Common myeloid progenitor, CD34-positive (primary cell): ENCODE measurements around the gene CNN1.

Source experiments
- CTCF ChIA-PET: fragments of 350-600 bp; sonication (Branson Sonifier 250); formaldehyde crosslinking; loops from one replicate; lab custom pipeline; 2021; ENCODE audit warnings: antibody characterized with exemption; lab: Charles Lee
- POLR2A ChIA-PET: fragments of 350-600 bp; sonication (Branson Sonifier 250); formaldehyde crosslinking; loops from one replicate; lab custom pipeline; 2021; ENCODE audit warnings: antibody characterized with exemption; lab: Charles Lee
- DNase-seq, 3 donors: peaks; one replicate each; pipeline versions ENCODE4 v3.0.0 to v3.0.0-alpha.2; 2013
- H3K27ac ChIP-seq, 2 experiments: 1 replicate in 1 of 2; 2 replicates in 1 of 2; pipeline ENCODE4 v1.7.0; 2013; ENCODE audit warnings: inconsistent platforms in 2 of 2, low read length in 2 of 2, mild to moderate bottlenecking in 2 of 2, low read depth in 1 of 2, moderate library complexity in 1 of 2; ENCODE audit not compliant: severe bottlenecking in 2 of 2, insufficient read depth in 1 of 2, poor library complexity in 1 of 2
- H3K27me3 ChIP-seq, 5 experiments: replicated peaks in 2 of 5; 1 replicate in 3 of 5; 2 replicates in 2 of 5; pipeline versions ENCODE4 v1.6.1 to v1.7.0; 2013; ENCODE audit warnings: low read length in 4 of 5, mild to moderate bottlenecking in 2 of 5, moderate library complexity in 2 of 5, inconsistent platforms in 1 of 5; ENCODE audit not compliant: insufficient read depth in 5 of 5, control insufficient read depth in 4 of 5
- H3K36me3 ChIP-seq, 4 experiments: 1 replicate in 2 of 4; 2 replicates in 2 of 4; pipeline versions ENCODE4 v1.6.1 to v1.7.0; 2013; ENCODE audit warnings: low read length in 3 of 4, control low read depth in 1 of 4, mild to moderate bottlenecking in 1 of 4; ENCODE audit not compliant: control insufficient read depth in 4 of 4, insufficient read depth in 4 of 4
- H3K4me1 ChIP-seq, 4 experiments: 1 replicate in 3 of 4; 2 replicates in 1 of 4; pipeline versions ENCODE4 v1.6.1 to v1.7.1; 2013; ENCODE audit warnings: low read length in 3 of 4, mild to moderate bottlenecking in 3 of 4, control low read depth in 1 of 4, inconsistent platforms in 1 of 4, moderate library complexity in 1 of 4; ENCODE audit not compliant: control insufficient read depth in 4 of 4, insufficient read depth in 4 of 4; ENCODE audit errors: control extremely low read depth in 1 of 4
- H3K4me3 ChIP-seq, 7 experiments: 1 replicate in 4 of 7; 2 replicates in 3 of 7; pipeline versions ENCODE4 v1.5.1 to v1.7.0; 2013; ENCODE audit warnings: mild to moderate bottlenecking in 7 of 7, low read length in 6 of 7, moderate library complexity in 6 of 7, inconsistent platforms in 2 of 7, low read depth in 2 of 7, control low read depth in 1 of 7; ENCODE audit not compliant: insufficient read depth in 4 of 7, control insufficient read depth in 1 of 7; ENCODE audit errors: extremely low read depth in 1 of 7
- H3K9me3 ChIP-seq, 5 experiments: 1 replicate in 4 of 5; 2 replicates in 1 of 5; pipeline versions ENCODE4 v1.6.1 to v1.7.1; 2013; ENCODE audit warnings: low read length in 4 of 5, mild to moderate bottlenecking in 2 of 5, inconsistent platforms in 1 of 5, low read depth in 1 of 5, moderate library complexity in 1 of 5; ENCODE audit not compliant: control insufficient read depth in 4 of 5, insufficient read depth in 2 of 5; ENCODE audit errors: control extremely low read depth in 1 of 5
- WGBS: methylation state at CpG from one replicate; pipeline ENCODE4 v1.1.5; 2013; ENCODE audit not compliant: insufficient coverage; 5-methylcytosine and 5-hydroxymethylcytosine counted together

CNN1 gene

GRCh38 chr19:11576227-11576626, 37.6 kb downstream of the CNN1 start:
- no peak for DNase-seq
- no peak overlapping the region for H3K27ac ChIP-seq
- ChIA-PET POLR2A (interaction anchor here (0.6 kb wide), 1 partner anchor 9 kb away, joined by 3 read pairs; no protein-coding TSS in a partner anchor), CTCF (no interaction called here)
- no peaks in the 10 kb centered on the region for H3K27me3 ChIP-seq
- peaks cover 4 to 41% (median 32%) of the 10 kb centered on the region in 4 experiments for H3K4me1 ChIP-seq
- H3K4me3 ChIP-seq, result no peak overlapping the region
- peaks cover 0 to 2% (median 0%) of the 10 kb centered on the region in 4 experiments for H3K36me3 ChIP-seq
- whole genome bisulfite sequencing, result 99% methylated on average over 15 of the region's 15 CpGs
- H3K9me3 ChIP-seq, result no peaks in the 10 kb centered on the region

GRCh38 chr19:11577451-11578257, 39.0 kb downstream of the CNN1 start, which contains the start of gene ACP5:
TSS of gene ACP5 (minus strand) at chr19:11577645. CDS start at chr19:11577317, 328 bp downstream.
- CTCF ChIA-PET, result interaction anchor here (1.1 to 2.8 kb wide), 3 partner anchors 9 to 17 kb away, joined by 3 to 21 read pairs (median 8); no protein-coding TSS in a partner anchor

GRCh38 chr19:11578258-11579142, 39.8 kb downstream of the CNN1 start:
- Histone ChIP-seq H3K9me3 (no peaks in the 10 kb centered on the region), H3K4me1 (peaks cover 8 to 50% (median 43%) of the 10 kb centered on the region in 4 experiments), H3K36me3 (peaks cover 0 to 2% (median 0%) of the 10 kb centered on the region in 4 experiments), H3K27me3 (no peaks in the 10 kb centered on the region), H3K27ac (no peak overlapping the region), H3K4me3 (peak overlapping the region; percentile 4 to 68 (median 30))
- peak; percentile 25 to 81 (median 71) for DNase-seq
- POLR2A ChIA-PET, result interaction anchor here (1.2 to 1.5 kb wide), 4 partner anchors 9 to 189 kb away, joined by 3 to 9 read pairs (median 6); partner anchors contain the start of gene ELOF1
- WGBS, result 3% methylated on average over 48 of the region's 62 CpGs
- CTCF ChIA-PET, result interaction anchor here (1.1 to 2.8 kb wide), 3 partner anchors 9 to 18 kb away, joined by 3 to 21 read pairs (median 8); no protein-coding TSS in a partner anchor

More at GRCh38 chr19:11577451-11578257, 39.0 kb downstream of the CNN1 start, which contains the start of gene ACP5:
- no peaks in the 10 kb centered on the region for H3K27me3 ChIP-seq
- no peak for DNase-seq
- POLR2A ChIA-PET, result interaction anchor here (1.2 to 1.5 kb wide), 4 partner anchors 8 to 190 kb away, joined by 3 to 9 read pairs (median 6); partner anchors contain the start of gene ELOF1
- H3K27ac ChIP-seq, result no peak within 1 kb of the TSS
- H3K9me3 ChIP-seq, result no peaks in the 10 kb centered on the region
- peaks cover 4 to 48% (median 41%) of the 10 kb centered on the region in 4 experiments for H3K4me1 ChIP-seq
- H3K4me3 ChIP-seq, result peak within 1 kb of the TSS; percentile 4 to 68 (median 30)
- WGBS, result 99% methylated on average over 9 of the region's 18 CpGs
- H3K36me3 ChIP-seq, result peaks cover 0 to 2% (median 0%) of the 10 kb centered on the region in 4 experiments

- CTCF ChIA-PET, result interaction anchor here (0.9 to 2.8 kb wide), 5 partner anchors 11 to 38 kb away, joined by 3 to 21 read pairs (median 5); no protein-coding TSS in a partner anchor
- peak in 2 of 3 donors; percentile 42 to 60 for DNase-seq
These were observed 41.5 kb downstream of the CNN1 start for GRCh38 chr19:11580116-11580515.

GRCh38 chr19:11581740-11582139, 43.1 kb downstream of the CNN1 start:
- ChIA-PET CTCF (interaction anchor here (1.2 to 1.7 kb wide), 5 partner anchors 9 to 37 kb away, joined by 3 to 5 read pairs (median 4); no protein-coding TSS in a partner anchor), POLR2A (no interaction called here)
- peaks cover 8 to 73% (median 52%) of the 10 kb centered on the region in 4 experiments for H3K4me1 ChIP-seq
- WGBS, result no CpG with 5 or more reads among the region's 3 CpGs
- peak overlapping the region in 2 of 7 experiments; percentile 1 to 11 for H3K4me3 ChIP-seq
- H3K36me3 ChIP-seq, result no peaks in the 10 kb centered on the region
- DNase-seq, result peak; percentile 43 to 82 (median 66)
- peak overlapping the region in 1 of 2 experiments; percentile 54 for H3K27ac ChIP-seq
- no peaks in the 10 kb centered on the region for H3K27me3 ChIP-seq
- H3K9me3 ChIP-seq, result no peaks in the 10 kb centered on the region

More at GRCh38 chr19:11580116-11580515, 41.5 kb downstream of the CNN1 start:
- no peak overlapping the region for H3K27ac ChIP-seq
- POLR2A ChIA-PET, result no interaction called here
- no CpG with 5 or more reads among the region's 4 CpGs for WGBS
- H3K36me3 ChIP-seq, result peaks cover 0 to 2% (median 0%) of the 10 kb centered on the region in 4 experiments
- no peaks in the 10 kb centered on the region for H3K9me3 ChIP-seq
- H3K27me3 ChIP-seq, result no peaks in the 10 kb centered on the region
- no peak overlapping the region for H3K4me3 ChIP-seq
- H3K4me1 ChIP-seq, result peaks cover 8 to 57% (median 48%) of the 10 kb centered on the region in 4 experiments

GRCh38 chr19:11586331-11586730, 47.7 kb downstream of the CNN1 start:
- Histone ChIP-seq H3K4me3 (peak overlapping the region in 1 of 7 experiments; percentile 5), H3K27me3 (peaks cover 0 to 2% (median 0%) of the 10 kb centered on the region in 5 experiments), H3K27ac (no peak overlapping the region), H3K4me1 (peaks cover 3 to 46% (median 24%) of the 10 kb centered on the region in 4 experiments), H3K36me3 (no peaks in the 10 kb centered on the region), H3K9me3 (no peaks in the 10 kb centered on the region)
- ChIA-PET CTCF (interaction anchor here (0.9 to 10.9 kb wide), 6 partner anchors 8 to 89 kb away, joined by 3 to 109 read pairs (median 3); partner anchors contain the start of gene ELOF1), POLR2A (no interaction called here)
- 0% methylated on average over 1 of the region's 6 CpGs for WGBS
- peak; percentile 49 to 84 (median 80) for DNase-seq
